GM21423 (cell line): Measurements from ENCODE around the gene TRPM2.

Experiments used
- ATAC-seq: cut with Tn5 transposase; IDR thresholded peaks from one replicate; pipeline ENCODE4 v1.9.1; 2021; ENCODE audit warnings: mild to moderate bottlenecking, moderate library complexity; ENCODE audit not compliant: unreplicated experiment

TRPM2 gene

DNA sequence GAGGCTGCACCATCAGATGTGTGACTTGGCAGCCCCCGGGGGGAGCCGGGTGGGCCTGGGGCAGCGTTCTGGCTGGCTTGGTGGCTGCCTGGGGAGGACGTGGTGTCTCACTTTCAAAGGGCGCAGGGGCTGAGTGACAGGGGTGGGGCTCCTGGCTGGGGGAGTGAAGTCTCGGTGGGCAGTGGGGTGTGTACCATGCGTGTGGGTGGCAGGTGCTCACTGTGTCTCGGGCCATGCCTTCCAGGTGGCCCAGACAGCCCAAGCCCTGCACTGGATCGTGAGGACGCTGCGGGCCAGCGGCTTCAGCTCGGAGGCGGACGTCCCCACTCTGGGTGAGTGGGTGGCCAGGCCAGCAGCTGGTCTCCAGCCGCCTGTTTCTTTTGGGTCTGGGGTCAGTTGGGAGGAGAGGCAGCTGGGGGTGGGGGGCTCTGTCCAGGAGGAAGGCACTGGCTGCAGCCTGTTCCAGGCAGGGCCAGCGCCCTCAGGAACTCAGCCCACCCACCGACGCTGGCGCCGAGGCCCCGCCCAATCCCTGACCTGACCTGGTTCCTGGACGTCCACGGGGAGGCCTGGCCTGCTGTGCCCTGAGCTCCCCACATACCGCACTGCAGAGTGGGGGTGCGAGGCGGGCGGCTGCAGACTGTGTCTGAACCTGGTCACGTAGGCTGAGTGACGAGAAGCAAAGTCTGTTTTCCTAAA is 71.3 kb downstream of the TRPM2 start:
- no peak for ATAC-seq

DNA sequence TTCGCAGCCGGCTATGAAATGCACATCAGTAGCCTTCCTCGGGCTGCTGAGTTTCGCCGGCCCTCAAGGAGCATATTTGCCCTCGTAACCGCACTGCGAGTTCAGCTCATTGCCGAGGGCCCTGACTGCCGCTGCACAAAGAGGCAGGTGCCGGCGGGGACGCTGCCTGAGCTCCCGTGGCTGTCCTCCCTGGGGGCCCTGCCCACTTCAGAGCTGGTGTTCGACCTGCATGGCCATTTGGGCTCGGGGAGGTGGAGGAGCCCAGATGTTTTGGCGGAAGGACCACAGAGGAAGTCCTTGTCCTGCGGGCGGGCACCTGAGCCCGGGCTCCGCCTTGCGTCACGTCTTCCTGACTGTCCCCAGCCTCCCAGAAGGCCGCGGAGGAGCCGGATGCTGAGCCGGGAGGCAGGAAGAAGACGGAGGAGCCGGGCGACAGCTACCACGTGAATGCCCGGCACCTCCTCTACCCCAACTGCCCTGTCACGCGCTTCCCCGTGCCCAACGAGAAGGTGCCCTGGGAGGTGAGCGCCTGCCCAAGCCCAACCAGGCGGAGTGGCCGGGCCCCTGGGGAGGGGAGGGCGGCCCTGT is 72.0 kb downstream of the TRPM2 start:
- no peak for ATAC-seq

DNA sequence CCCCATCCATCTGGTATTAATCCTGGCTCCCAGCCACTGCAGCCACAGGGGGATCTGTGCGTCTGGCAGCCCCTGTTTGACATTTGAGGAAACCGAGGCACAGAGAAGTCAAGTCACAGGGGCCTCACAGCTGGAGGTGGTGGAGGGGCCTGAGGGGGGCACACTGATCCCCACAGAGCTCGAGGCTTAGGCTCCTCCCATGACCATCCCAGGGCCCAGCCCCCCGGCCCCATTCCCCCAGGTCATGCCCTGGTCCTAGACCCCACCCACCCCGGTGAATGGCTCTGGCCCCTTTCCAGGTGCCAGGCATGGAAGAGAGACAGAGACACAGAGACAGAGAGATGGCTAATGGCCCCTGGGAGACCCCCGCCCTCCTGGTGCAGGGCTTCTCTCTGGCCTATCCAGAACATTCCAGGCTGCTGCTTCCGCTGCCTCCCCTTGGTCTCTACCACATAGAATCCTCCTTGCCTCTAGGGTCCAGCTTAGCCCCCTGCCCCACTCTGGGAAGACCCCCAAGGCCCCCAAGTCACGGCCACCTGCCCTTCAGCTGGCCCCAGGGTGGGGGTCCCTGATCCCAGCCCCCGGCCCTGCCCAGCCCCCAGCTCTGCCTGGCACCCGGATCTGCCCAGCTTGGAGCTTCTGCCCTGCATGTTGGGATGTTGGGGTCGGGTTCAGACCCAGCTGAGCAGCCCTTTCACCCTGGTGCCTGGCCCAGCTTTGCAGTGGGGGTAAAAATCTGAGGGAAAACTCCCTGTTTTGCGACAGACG is 72.7 kb downstream of the TRPM2 start:
- ATAC-seq = no peak

DNA sequence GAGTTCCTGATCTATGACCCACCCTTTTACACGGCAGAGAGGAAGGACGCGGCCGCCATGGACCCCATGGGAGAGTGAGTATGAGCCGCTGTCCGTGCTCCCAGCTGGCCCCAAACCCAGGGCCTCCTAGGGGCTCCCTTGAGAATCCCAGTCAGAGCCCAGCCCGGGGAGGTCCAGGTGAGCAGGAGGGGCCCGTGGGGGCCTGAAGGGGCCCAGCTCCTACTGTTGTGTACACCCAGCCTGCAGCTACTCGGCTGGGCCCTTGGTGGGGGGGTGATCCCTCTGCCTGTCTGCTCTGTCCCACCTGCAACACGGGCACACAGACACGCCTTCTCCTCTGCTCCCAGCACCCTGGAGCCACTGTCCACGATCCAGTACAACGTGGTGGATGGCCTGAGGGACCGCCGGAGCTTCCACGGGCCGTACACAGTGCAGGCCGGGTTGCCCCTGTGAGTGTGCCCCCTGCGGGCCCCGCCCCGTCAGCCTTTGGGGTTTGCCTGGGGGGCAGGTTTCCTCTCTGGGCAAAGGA is 73.3 kb downstream of the TRPM2 start:
- no peak for ATAC-seq

DNA sequence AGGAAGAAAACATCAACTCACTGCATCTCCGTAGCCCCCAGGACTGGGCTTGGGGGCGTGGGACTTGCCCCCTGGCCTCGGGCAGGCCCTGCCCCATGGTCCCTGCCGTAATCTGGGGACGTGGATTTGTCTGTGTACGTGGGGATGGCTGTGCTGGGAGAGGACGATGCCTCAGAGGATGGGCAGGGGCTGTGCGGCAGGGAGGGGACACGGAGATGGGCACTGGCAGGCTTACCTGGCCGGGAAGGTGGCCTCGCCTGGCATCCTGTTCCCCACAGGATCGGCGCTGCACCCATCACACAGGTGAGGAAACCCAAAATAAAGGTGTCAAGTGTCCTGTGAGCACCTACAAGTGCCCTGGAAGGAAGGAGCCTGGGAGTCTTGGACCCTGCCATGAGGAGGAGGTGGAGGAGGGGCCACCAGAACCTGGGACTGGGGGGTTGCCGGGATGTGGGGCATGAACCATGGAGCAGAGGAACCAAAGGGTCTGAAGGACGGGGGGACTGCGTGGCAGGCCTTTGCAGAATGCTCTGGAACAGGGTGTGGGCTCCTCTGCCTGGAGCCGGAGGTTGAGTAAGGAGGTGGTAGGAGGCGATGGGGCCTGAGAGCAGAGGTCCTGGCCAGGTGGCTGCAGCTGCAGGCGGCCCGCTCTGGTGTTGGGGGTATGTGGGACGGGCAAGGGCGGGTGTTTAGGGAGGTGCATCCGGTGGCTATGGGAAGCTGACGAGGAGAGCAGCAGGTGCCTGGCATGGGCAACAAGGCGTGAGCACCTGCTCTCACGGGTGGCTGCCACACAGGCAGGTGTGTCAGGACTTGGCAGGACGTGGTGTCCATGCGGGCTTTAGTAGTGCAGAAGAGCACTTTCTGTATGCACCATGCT is 74.1 kb downstream of the TRPM2 start:
- ATAC-seq = no peak

DNA sequence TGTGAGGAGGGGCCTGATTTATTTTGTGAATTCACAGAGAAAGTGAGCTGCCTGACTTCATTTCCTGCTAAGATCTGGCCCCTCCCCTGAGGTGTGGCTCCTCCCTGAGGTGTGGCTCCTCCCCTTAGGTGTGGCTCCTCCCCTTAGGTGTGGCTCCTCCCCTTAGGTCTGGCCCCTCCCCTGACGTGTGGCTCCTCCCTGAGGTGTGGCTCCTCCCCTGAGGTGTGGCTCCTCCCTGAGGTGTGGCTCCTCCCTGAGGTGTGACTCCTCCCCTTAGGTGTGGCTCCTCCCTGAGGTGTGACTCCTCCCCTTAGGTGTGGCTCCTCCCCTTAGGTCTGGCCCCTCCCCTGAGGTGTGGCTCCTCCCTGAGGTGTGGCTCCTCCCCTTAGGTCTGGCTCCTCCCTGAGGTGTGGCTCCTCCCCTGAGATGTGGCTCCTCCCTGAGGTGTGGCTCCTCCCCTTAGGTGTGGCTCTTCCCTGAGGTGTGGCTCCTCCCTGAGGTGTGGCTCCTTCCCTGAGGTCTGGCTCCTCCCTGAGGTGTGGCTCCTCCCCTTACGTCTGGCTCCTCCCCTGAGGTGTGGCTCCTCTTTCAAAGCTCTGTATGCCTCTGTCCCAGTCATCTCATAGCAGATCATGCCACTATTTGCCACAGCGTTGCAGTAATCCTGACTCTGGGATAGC is 75.0 kb downstream of the TRPM2 start:
- no peak for ATAC-seq

DNA sequence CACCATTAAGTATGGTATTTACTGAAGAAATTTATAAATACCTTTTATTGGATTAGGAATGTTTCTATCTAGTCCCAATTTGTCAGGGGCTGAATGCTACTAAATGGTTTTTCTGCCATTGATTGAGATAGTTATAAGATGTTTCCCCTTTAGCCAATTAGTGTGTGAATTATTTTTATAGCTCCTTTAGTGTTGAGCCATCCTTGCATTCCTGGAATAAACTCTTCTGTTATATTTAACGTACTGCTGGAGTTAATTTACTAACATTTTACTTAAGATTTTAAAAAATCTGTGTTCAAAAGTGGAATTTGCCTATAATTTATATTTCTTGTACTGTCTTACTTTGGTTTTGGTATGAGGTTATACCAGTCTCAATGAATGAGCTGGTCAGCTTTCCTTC is 76.5 kb downstream of the TRPM2 start:
- ATAC-seq = no peak

DNA sequence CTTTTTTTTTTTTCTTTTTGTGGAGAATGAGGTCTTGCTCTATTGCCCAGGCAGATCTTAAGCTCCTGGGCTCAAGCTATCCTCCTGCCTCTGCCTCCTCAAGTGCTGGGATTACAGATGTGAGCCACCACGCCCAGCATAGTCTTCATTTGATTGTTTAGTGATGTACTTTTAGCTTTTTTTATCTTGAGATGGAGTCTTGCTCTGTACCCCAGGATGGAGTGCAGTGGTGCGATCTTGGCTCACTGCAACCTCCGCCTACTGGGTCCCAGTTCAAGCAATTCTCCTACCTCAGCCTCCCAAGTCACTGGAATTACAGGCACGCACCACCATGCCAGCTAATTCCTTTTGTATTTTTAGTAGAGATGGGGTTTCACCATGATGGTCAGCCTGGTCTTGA is 77.9 kb downstream of the TRPM2 start:
- ATAC-seq = no peak

DNA sequence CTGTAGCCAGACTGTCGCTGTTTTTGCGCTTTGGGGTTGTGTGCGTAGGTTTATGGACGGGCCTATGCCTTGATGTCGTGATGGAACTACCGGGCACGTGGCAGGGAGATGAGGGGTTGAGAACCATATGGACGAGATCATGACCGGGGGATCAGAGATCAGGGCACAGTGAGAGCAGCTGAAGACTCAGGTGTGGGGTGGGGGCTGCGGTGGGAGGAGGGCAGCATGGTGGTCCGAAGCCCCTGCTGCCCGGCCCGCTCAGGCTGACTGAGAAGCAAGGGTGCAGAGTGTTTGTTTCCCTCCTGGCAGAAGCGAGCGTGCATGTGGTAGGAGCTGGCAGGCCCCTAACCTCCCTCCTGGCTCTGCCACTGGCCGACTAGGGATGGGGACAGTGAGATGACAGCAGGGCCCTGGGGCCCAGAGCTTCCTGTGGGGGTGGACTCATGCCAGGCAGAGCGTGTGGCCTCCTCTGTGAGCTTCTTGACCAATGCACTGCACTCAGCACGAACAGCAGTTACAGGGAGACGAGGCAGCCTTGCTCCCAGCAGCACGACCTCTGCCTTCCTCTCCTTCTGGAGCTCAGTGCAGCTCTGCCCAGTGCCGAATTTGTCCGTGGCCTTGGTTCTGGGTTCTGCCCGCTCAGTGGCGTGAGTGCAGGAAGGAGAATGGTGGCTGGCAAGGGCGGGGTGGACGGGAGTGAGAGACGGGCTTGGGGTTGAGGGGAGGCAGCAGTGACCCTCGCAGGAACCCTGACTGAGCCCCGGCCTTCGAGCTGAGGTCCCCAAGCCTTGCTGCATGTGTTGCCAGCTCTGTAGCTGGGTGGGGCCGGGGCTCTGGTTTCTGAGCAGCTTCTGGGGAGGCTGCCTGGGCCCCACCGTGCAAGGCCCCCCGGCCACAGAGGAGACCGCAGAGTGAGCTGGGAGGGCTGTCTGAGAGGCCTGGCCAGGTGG is 79.7 kb downstream of the TRPM2 start:
- ATAC-seq = no peak

DNA sequence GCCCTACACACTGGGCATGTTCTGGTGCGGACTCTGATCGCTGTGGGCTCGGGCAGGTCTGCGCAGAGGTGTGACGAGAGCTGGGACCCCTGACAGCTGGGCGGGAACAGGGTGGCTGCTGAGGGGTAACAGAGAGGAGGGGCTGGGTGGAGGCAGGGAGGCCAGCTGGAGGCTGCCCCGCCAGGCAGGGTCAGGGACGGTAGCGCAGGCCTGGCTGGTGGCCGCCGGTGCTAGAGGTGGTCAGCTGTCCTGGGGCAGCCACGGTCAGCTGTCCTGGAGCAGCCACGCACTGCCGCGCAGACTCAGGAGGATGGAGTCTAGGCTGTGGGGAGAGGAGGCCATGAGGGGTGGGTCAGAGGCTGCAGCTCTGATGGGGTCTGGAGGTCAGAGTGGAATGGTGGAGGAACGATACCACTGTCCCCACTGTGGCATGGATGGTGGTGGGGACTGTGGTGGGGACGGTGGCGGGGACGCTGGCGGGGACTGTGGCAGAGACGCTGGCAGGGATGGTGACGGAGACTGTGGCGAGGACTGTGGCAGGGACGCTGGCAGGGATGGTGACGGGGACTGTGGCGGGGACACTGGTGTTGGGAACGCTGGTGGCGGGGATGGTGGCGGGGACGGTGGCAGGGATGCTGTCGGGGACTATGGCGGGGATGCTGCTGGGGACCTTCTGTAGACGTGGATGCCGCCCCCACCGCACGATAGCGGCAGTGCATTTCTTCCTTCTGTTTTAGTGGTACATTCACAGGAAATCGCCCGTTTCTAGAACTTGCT is 80.6 kb downstream of the TRPM2 start:
- ATAC-seq = no peak

DNA sequence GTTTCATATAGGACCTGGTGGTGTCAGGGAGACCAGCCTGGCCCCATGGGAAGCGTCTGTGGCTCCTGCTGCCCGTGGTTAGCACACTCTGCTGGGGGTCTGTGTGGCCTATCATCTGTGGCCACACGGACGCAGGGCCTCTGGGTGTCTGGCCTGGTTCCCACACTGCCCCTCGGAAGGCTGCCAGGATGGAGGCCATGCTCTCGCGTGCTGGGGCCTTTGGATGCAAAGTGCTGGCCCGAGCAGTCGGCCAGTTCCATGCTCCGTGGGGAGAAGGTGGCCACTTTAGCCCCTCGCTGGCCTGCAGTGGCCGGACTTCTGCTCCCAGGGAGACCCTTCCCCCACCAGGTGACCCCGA is 81.1 kb downstream of the TRPM2 start:
- ATAC-seq = no peak

DNA sequence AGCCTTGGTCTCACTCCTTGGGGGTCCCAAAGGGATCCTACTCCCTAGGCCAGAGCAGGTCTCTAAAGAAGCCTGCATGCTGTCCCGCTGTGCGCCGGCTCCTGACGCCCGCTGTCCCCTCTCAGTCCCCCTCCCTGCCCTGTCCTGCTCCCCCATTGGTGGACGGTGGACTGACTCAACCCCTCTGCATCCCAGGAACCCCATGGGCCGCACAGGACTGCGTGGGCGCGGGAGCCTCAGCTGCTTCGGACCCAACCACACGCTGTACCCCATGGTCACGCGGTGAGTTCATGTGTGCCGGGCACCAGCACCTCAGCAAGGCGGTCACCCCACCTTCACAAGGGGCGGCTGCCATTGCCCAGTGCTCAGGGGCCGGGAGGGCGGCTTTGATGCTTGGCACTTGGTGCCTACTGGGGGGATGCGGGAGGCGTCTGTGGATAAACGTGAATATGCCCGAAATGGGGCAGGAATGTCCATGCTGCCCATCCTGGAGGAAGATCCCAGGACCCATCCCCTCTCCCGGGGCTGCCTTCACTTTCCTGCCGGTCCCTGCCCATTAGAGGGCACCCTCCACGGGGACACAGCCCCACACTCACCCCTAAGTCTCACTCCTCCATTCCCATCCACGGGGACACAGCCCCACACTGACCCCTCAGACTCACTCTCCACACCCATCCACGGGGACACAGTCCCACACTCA is 81.7 kb downstream of the TRPM2 start:
- ATAC-seq = no peak

DNA sequence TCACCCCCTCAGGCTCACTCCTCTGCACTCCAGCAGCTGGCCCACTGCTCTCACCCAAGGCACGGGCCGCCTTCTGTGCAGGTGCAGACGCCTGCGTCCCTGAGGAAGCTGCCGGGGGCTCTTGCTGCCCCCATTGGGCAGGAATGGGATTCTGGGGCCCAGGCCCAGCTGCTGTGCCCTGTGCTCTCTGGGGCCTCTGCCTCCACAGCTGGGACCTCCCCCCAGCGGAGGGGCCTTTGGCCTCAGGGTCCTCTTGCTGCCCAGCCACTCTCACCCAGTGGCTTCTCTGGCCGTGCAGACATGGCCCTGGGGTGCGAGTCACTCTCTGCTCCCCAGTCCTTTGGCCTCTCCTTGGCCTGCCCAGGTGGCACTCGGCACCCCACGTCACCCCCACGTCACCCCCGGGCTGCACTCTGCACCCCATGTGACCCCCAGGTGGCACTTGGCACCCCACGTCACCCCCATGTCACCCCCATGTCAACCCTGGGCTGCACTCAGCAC is 82.7 kb downstream of the TRPM2 start:
- no peak for ATAC-seq

DNA sequence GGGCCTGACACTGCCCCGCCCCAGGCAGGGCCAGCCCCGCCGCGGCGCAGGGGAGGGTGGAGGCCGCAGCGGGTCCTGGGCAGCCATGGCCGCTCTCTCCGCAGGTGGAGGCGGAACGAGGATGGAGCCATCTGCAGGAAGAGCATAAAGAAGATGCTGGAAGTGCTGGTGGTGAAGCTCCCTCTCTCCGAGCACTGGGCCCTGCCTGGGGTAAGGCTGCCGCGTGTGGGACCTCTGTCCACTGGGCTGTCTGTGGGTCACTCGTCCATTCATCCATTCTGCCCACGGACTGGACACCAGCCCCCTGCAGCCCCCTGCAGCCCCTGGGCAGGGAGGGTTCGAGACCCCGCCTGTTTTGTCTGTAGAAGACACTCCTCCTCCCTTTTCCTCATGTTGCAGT is 83.5 kb downstream of the TRPM2 start:
- no peak for ATAC-seq

DNA sequence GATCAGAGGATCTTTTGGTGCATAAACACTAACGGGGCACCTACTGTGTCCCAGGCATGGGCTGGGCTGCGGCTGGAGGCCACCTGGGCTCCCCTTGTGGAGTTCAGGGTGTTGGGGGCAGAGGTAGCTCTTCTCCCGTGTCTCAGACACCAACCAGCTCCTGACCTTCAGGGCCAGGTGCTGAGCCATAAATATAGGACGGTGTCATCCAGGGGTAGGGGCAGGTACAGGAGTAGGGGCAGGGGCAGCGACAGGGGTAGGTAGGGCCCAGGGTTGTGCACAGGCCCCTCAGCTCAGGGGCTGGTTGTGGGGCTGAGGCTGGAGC is 83.9 kb downstream of the TRPM2 start:
- ATAC-seq = no peak

DNA sequence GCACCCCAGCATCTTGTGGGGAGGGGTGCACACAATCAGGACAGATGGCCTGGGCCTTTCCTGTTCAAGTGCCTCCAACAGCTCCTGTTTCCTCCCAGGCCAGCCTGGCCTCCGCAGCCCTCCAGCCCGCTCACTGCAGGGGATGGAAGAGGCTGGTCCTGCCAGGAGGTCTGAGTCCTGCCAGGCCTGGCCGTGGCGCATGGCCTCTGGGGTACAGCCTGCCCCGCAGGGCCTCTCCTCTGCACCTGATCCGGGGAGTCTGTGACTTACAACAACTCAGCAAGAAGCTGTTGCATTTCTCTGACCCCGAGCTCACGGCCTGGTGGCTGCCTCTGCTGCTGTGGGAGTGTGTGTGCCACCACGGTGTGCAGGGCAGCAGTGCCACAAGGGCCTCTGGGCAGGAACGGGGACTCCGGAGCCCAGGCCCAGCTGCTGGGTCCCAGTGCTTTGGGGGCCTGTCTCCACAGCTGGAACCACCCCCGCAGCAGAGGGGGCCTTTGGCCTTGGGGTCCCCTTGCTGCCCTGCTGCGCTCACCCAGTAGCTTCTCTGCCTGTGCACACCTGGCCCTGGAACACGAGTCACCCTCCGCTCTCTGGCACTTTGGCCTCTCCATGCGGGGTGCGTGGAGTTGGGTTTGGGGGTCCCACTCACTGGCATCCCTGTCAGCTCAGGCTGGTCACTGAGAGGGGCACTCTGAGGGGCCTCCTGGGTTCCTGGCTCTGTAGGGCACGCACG is 84.4 kb downstream of the TRPM2 start:
- ATAC-seq = no peak

DNA sequence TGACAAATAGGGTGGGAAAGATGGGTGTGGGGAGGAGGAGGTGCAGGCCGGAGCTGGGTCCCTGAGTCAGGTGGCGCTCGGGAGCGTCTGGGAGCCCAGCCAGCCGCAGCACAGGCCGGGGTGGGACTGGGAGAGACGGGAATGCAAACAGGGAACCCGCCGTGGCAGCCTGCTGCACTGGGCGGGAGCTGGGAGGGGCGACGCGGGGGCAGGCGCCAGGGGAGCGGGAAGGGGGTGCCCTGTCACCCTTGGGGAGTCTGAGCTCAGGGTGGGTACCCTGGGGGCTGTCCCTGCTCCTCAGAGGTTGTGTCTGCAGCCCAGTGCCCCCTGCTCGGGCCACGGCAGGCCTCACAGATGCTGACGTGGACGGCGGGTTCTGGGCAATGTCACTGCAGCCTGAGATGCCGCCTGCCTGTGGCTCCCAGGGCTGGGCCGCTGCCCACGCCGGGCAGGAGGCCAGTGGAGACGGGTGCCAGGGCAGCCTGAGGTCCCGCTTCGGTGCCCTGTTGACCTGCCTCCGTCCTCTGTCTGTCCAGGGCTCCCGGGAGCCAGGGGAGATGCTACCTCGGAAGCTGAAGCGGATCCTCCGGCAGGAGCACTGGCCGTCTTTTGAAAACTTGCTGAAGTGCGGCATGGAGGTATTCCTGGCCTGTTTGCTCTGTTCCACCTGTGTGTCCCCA is 85.2 kb downstream of the TRPM2 start:
- no peak for ATAC-seq
